ENCODE results near the gene TLE1. TPM values are rescaled to one million over a fixed set of nuclear protein-coding genes. Genes with fewer than 3 reads are reported as not detected.
"Not testable (repeated sequence)": the region's sequence is repeated elsewhere in the genome, so short reads cannot be mapped to it uniquely, and the experiment has no call there.

The TLE1 gene
- total RNA-seq, 1 donor from 2014 or later: 70.1 TPM

- no peak for DNase-seq (ENCODE audit: low spot score)
Observed at GRCh38 chr9:81601639-81602623, 87.4 kb downstream of the TLE1 start.

GRCh38 chr9:81600631-81601030 is 88.7 kb downstream of the TLE1 start:
- no peak for DNase-seq (ENCODE audit: low spot score)

- no peak for DNase-seq (ENCODE audit: low spot score)
Observed at GRCh38 chr9:81599837-81600236, 89.5 kb downstream of the TLE1 start.

- DNase-seq (ENCODE audit: low spot score): no peak
Observed at GRCh38 chr9:81598811-81599210, 90.5 kb downstream of the TLE1 start.

GRCh38 chr9:81598123-81598497 is 91.2 kb downstream of the TLE1 start:
- DNase-seq (ENCODE audit: low spot score): no peak

GRCh38 chr9:81597419-81598122 is 91.8 kb downstream of the TLE1 start:
- DNase-seq (ENCODE audit: low spot score): no peak

GRCh38 chr9:81596679-81597418 is 92.5 kb downstream of the TLE1 start:
- no peak for DNase-seq (ENCODE audit: low spot score)

- DNase-seq (ENCODE audit: low spot score): no peak
Observed at GRCh38 chr9:81595887-81596543, 93.3 kb downstream of the TLE1 start.

- not testable (repeated sequence) for DNase-seq (ENCODE audit: low spot score)
Observed at GRCh38 chr9:81595293-81595692, 94.1 kb downstream of the TLE1 start.

GRCh38 chr9:81594415-81594814 is 94.9 kb downstream of the TLE1 start:
- DNase-seq (ENCODE audit: low spot score): no peak

GRCh38 chr9:81592887-81593266 is 96.5 kb downstream of the TLE1 start:
- DNase-seq (ENCODE audit: low spot score): peak; percentile 28

- DNase-seq (ENCODE audit: low spot score): no peak
Observed at GRCh38 chr9:81591791-81592190, 97.6 kb downstream of the TLE1 start.

GRCh38 chr9:81590688-81591087 is 98.7 kb downstream of the TLE1 start:
- no peak for DNase-seq (ENCODE audit: low spot score)

- no peak for DNase-seq (ENCODE audit: low spot score)
Observed at GRCh38 chr9:81589819-81590218, 99.5 kb downstream of the TLE1 start.

- DNase-seq (ENCODE audit: low spot score): no peak
Observed at GRCh38 chr9:81589392-81589791, 100.0 kb downstream of the TLE1 start.

GRCh38 chr9:81588148-81588871 is 101.0 kb downstream of the TLE1 start:
- peak; percentile 86 for DNase-seq (ENCODE audit: low spot score)

- DNase-seq (ENCODE audit: low spot score): no peak
Observed at GRCh38 chr9:81586786-81587185, 102.6 kb downstream of the TLE1 start.

- DNase-seq (ENCODE audit: low spot score): no peak
Observed at GRCh38 chr9:81585191-81585763, 104.1 kb downstream of the TLE1 start.

GRCh38 chr9:81584099-81584498 is 105.2 kb downstream of the TLE1 start:
- no peak for DNase-seq (ENCODE audit: low spot score)

- no peak for DNase-seq (ENCODE audit: low spot score)
Observed at GRCh38 chr9:81581986-81582385, 107.4 kb downstream of the TLE1 start.

- no peak for DNase-seq (ENCODE audit: low spot score)
Observed at GRCh38 chr9:81579381-81579780, 110.0 kb downstream of the TLE1 start.
